BE2C (cell line): Measurements from ENCODE around the gene GRID1.

ENCODE experiments used
- DNase-seq: peaks from one replicate; pipeline ENCODE4 v3.0.0-alpha.2; 2020
- H3K27me3 ChIP-seq: fragments of 250-450 bp; sonication (Bioruptor Pico); 2 replicates; pipeline ENCODE4 v1.5.1; 2020; ENCODE audit warnings: mild to moderate bottlenecking
- H3K36me3 ChIP-seq: fragments of 250-450 bp; sonication (Bioruptor Pico); 2 replicates; pipeline ENCODE4 v1.5.1; 2020; ENCODE audit warnings: mild to moderate bottlenecking
- H3K4me1 ChIP-seq: fragments of 250-450 bp; sonication (Bioruptor Pico); 2 replicates; pipeline ENCODE4 v1.5.1; 2020
- H3K4me3 ChIP-seq: 2 replicates; pipeline ENCODE4 v1.5.1; 2011; ENCODE audit warnings: low read depth, low read length
- H3K9me3 ChIP-seq: fragments of 250-450 bp; sonication (Bioruptor Pico); 2 replicates; pipeline ENCODE4 v1.5.1; 2020
- TF ChIP-seq, protein P1 (sequence below): IDR thresholded peaks from 2 replicates; pipeline ENCODE4 v1.5.1; 2012; ENCODE audit warnings: mild to moderate bottlenecking, low read depth, low read length

Gene GRID1

DNA sequence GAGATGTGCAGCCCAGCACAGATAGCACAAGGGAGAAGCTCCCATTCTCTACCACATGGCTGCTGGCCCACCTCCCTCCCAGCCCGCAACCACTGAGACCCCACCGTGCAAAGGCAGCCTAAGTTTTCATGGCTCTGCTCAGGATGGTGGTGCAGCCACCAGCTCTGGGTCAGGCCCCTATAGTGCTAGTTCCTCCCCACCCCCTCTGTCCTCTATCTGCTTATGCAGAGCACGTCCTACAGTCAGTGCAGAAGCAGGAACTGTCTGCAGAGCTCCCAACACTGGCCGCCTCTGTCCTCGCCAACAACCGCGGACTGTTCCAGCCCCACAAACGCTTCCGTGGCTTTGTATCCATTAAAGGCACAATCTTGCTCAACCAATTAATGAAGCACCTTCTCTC lies 278.9 kb downstream of the GRID1 start:
- H3K4me3 ChIP-seq = no peak overlapping the region
- TF ChIP-seq, protein P1, sequence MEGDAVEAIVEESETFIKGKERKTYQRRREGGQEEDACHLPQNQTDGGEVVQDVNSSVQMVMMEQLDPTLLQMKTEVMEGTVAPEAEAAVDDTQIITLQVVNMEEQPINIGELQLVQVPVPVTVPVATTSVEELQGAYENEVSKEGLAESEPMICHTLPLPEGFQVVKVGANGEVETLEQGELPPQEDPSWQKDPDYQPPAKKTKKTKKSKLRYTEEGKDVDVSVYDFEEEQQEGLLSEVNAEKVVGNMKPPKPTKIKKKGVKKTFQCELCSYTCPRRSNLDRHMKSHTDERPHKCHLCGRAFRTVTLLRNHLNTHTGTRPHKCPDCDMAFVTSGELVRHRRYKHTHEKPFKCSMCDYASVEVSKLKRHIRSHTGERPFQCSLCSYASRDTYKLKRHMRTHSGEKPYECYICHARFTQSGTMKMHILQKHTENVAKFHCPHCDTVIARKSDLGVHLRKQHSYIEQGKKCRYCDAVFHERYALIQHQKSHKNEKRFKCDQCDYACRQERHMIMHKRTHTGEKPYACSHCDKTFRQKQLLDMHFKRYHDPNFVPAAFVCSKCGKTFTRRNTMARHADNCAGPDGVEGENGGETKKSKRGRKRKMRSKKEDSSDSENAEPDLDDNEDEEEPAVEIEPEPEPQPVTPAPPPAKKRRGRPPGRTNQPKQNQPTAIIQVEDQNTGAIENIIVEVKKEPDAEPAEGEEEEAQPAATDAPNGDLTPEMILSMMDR = no peak
- DNase-seq = no peak

DNA sequence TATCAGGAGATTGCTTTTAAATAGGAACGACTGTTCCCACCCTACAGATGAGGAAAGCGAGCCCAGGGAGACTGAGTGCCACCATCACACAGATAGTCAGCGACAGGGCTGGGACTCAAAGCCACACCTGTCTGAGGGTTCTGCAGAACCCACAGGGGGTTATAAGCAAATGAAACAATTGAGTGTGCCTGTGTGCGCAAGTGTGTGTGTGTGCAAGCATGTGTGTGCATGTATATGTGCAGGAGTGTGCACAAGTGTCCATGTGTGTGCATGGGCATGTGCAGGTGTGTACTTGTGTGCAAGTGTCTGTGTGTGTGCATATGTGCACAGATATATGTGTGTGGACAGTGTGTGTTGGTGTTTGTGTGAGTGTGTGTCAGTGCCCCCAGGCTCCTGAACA lies 280.2 kb downstream of the GRID1 start:
- Histone ChIP-seq H3K4me1 (no peaks in the 10 kb centered on the region), H3K36me3 (peaks cover 7% of the 10 kb centered on the region), H3K4me3 (no peak overlapping the region), H3K9me3 (no peaks in the 10 kb centered on the region), H3K27me3 (no peaks in the 10 kb centered on the region)
- TF ChIP-seq, protein P1 = no peak
- no peak for DNase-seq

More for the DNA sequence above, 278.9 kb downstream of the GRID1 start:
- Histone ChIP-seq H3K36me3 (peaks cover 7% of the 10 kb centered on the region), H3K4me1 (no peaks in the 10 kb centered on the region), H3K27me3 (no peaks in the 10 kb centered on the region), H3K9me3 (no peaks in the 10 kb centered on the region)

DNA sequence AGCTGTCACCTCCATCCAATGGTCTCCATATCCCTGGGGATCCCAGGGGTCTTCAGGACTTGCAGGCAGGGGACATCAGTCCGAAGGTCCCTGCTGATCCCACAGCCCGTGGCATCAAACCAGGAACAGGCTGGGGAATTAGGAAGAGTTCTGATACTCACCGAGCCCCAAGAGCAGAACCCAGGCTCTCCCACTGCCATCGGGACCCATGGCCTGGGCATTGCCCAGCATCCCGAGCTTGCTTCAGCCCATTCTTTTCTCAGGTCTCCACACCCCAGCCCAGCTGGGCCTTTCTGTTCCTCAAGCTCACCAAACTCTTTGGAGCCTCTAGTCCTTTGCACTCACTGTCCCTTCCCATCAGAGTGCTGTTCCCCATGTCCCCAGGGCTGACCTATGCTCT lies 280.9 kb downstream of the GRID1 start:
- Histone ChIP-seq H3K4me1 (no peaks in the 10 kb centered on the region), H3K27me3 (no peaks in the 10 kb centered on the region)

DNA sequence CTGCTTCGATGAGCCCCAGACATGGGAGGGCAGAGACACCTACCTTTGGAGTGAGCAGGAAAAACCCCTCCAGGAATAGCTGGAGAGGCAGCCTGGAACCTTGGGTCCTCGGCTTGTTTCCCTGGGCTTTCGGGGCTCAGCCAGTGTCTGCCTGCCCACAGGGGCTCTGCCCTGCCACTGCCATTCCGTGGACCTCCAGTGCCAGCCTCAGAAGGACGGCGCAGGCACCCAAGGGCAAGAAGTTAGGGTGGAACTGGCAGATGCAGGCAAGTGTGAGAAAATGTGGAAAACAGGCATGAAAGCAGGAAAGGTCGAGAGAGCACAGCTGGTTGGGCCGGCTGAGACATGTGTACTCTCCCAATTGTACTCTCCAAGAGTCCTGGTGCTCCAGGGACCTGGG lies 281.5 kb downstream of the GRID1 start:
- H3K4me3 ChIP-seq = no peak overlapping the region
- H3K27me3 ChIP-seq = no peaks in the 10 kb centered on the region
- DNase-seq = no peak
- no peaks in the 10 kb centered on the region for H3K9me3 ChIP-seq
- H3K36me3 ChIP-seq = peaks cover 7% of the 10 kb centered on the region
- no peaks in the 10 kb centered on the region for H3K4me1 ChIP-seq
- TF ChIP-seq, protein P1 = no peak

More for the DNA sequence above, 280.9 kb downstream of the GRID1 start:
- H3K9me3 ChIP-seq = no peaks in the 10 kb centered on the region
- TF ChIP-seq, protein P1 = no peak
- peaks cover 7% of the 10 kb centered on the region for H3K36me3 ChIP-seq
- no peak overlapping the region for H3K4me3 ChIP-seq
- no peak for DNase-seq

DNA sequence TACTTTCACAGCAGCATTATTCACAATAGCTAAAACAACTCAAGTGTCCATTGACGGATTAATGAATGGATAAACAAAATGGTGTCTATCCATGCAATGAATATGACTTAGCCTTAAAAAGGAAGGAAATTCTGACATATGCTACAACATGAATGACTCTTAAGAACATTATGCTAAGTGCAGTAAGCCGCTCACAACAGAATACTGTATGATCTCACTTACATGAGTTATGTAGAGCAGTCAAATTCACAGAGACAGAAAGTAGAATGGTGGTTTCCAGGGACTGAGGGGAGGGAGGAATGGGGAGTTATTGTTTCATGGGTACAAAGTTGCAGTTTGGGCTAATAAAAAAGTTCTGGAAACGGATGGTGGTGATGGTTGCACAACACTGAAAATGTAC lies 282.0 kb downstream of the GRID1 start:
- TF ChIP-seq, protein P1 = no peak
- Histone ChIP-seq H3K4me1 (peaks cover 2% of the 10 kb centered on the region), H3K36me3 (peaks cover 7% of the 10 kb centered on the region), H3K9me3 (no peaks in the 10 kb centered on the region), H3K27me3 (no peaks in the 10 kb centered on the region), H3K4me3 (no peak overlapping the region)
- no peak for DNase-seq

DNA sequence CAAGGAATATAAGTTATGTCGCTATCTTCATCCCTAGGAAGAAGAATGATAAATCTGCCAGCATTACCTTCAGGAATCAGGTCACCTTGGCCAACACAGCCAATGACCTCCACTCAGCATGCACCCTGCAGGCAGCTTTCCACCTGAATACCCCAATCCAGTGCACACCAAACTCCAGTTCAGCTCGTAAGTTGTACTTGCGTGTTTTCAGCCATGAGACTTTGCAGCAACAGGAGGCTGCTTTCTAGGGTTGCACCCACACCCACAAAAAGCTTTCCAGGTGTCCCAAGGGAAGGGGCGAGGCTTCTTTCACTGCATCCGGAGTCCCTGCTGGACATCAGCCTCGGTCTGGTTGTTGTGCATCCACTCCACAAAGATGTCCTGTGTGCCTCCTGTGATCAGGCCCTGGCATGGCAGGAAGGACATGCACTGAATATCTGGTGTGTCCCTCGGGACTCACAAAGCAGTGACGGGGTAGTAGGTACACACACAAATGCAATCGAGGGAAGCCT lies 282.9 kb downstream of the GRID1 start:
- TF ChIP-seq, protein P1 = no peak
- Histone ChIP-seq H3K4me1 (peaks cover 9% of the 10 kb centered on the region), H3K36me3 (peaks cover 7% of the 10 kb centered on the region), H3K27me3 (no peaks in the 10 kb centered on the region), H3K4me3 (no peak overlapping the region), H3K9me3 (no peaks in the 10 kb centered on the region)
- no peak for DNase-seq
